GM18868 (cell line): ENCODE results near the gene ARHGAP9.
"Not testable (repeated sequence)": the region's sequence is repeated elsewhere in the genome, so short reads cannot be mapped to it uniquely, and the experiment has no call there.

Source experiments
- ATAC-seq: cut with Tn5 transposase; IDR thresholded peaks from one replicate; pipeline ENCODE4 v1.9.1; 2021; ENCODE audit warnings: mild to moderate bottlenecking, moderate library complexity; ENCODE audit not compliant: unreplicated experiment

Gene ARHGAP9

DNA sequence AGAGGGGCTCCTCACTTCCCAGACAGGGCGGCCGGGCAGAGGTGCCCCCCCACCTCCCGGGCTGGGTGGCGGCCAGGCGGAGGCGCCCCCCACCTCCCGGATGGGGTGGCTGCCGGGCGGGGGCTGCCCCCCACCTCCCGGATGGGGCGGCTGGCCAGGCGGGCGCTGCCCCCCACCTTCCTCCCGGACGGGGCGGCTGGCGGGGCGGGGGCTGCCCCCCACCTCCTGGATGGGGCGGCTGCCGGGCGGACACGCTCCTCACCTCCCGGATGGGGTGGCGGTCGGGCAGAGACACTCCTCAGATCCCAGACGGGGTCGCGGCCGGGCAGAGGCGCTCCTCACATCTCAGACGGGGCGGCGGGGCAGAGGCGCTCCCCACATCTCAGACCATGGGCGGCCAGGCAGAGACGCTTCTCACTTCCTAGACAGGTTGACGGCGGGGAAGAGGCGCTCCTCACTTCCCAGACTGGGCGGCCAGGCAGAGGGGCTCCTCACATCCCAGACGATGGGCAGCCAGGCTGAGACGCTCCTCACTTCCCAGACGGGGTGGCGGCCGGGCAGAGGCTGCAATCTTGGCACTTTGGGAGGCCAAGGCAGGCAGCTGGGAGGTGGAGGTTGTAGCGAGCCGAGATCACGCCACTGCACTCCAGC is 15.5 kb upstream of the ARHGAP9 start:
- ATAC-seq: not testable (repeated sequence)

DNA sequence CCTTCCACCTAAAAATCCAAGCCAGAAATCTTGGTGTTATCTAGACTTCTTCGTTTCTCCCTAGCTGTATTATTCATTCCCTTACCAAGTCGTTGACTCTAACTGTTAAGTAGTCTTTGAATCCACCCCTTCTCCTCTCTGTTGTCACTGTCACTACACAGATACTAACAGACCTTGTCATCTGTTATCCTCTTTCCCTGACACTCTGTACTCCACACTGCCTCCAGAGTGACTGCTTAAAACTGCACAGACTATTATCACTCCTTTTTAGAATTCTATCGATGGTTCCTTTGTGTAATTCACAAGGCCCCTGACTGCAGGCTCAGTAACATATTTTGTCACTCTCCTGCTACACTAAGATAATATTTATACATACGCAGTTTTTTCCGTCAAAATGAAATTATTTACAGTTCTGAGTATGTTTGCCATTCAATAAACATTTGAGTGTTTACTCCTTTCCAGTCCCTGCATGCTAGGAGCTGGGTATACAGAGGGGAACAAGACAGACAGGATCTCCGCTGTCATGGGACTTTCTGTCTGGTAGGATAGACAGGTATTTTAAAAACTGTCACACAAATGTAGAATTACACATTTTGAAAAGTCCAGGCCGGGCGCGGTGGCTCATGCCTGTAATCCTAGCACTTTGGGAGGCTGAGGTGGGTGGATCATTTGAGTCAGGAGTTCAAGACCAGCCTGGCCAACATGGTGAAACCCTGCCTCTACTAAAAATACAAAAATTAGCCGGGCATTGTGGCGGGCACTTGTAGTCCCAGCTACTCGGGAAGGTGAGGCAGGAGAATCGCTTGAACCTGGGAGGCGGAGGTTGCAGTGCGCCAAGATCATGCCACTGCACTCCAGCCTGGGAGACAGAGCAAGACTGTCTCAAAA is 12.0 kb upstream of the ARHGAP9 start:
- no peak for ATAC-seq

DNA sequence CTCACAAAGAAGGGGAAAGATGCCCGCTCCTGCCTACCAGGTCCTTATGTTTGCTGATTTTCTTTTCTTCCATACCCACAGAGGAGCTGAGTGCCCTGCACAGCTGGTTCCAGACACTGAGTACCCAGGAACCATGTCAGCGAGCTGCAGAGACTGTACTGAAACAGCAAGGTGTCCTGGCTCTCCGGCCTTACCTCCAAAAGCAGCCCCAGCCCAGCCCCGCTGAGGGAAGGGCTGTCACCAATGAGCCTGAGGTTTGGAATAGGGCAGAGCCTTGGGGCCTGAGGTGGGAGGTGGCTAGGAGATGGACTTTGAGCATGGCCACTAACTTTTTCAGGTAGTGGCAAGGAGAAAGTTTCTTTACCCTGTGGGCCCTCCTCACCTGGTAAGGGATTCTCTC is 10.5 kb upstream of the ARHGAP9 start:
- no peak for ATAC-seq

DNA sequence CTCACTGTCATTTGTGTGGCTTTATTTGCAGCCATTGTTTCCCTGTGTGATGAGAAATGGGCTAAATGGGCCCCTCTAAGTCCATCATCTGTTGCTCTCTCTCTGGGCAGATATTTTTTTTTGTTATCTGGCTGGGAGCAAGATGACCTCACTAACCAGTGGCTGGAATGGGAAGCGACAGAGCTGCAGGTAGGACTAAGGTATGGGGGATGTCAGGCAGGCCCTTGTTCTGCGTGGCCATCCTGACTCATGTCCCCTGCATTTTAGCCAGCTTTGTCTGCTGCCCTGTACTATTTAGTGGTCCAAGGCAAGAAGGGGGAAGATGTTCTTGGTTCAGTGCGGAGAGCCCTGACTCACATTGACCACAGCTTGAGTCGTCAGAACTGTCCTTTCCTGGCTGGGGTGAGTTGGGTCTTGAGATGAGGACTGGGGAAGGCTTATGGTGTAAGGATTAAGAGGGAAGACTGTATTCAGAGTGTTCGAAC is 9.5 kb upstream of the ARHGAP9 start:
- no peak for ATAC-seq

DNA sequence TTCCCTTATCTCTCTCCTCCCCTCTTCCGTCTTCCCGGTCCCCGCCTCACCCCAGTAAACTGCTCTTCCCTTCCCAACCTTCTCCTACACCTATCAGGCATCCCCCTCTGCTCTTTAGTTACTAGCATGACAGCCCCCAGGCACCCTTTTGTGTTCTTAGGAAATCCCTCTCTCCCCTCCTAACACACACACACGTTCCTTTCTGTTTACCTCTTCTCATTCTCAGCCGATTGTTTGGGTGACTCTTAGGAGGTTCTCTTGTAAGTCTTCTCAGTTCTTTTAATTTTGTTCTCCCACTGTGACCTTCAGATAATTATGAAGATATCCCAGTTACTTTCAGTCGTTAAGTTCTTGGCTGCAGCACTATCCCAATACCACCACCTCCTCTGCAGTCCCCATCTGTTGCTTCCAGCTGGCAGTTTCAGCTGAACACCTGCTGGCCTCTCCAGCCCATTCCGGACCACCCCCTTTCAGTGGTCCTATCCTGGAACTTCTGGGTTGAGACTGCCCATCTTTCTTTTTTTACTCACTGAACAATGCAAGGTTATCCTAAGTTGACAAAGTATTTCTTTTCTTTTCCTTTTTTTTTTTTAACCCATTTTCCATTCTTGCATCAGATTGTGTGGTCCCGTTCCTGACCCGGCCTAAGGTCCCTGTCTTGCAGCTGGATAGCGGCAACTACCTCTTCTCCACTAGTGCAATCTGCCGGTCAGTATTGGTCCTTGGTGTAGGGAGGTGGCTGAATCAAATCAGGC is 8.9 kb upstream of the ARHGAP9 start:
- no peak for ATAC-seq

DNA sequence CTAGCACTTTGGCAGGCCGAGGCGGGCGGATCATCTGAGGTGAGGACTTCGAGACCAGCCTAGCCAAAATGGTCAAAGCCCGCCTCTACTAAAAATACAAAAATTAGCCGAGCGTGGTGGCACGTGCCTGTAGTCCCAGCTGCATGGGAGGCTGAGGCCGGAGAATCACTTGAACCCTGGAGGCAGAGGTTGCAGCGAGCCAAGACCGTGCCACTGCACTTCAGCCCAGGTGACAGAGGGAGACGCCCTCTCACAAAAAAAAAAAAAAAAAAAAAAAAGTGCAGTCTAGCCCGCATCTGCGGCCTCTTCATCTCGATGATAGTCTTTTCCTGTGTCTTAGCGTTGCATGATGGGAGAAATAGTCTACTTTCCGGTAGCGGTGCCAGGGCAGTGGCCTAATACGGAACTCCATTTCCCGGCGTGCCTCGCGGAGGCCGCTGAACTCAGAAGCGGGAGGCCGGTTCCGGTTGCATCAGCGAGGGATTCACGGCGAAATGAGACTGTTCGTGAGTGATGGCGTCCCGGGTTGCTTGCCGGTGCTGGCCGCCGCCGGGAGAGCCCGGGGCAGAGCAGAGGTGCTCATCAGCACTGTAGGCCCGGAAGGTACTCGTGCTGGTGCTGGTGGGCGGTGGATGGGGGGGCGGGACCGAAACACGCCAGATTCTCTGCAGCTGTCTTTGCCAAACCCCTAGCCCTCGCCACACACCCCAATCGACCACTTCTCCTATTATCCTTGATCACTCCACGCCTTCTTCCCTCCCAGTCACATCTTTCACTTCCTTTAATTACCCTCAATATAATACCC is 8.1 kb upstream of the ARHGAP9 start, which contains the start of gene MARS1:
TSS of gene MARS1 (plus strand) at position 472 of the 805 bp plus-strand sequence. CDS start at position 495, 23 bp downstream.
- ATAC-seq: peak; percentile 99

DNA sequence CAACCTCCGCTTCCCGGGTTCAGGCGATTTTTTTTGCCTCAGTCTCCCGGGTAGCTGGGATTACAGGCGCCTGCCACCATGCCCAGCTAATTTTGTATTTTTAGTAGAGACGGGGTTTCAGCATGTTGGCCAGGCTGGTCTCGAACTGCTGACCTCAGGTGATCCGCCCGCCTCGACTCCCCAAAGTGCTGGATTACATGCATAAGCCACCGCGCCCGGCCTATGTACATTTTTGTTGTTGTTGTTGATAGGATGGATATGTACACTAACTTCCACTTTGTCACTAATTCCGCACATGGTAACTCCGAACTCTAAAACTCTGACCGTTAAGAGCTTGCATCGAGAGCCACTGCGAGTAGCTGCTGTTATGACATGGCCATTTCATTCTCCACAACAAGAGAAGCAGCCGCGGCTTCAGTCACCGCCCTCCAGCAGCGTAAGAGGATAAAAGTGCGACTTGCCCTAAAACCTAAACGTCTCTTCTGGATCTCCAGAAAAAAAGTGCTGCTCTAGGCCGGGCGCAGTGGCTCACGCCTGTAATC is 7.5 kb upstream of the ARHGAP9 start:
- no peak for ATAC-seq

DNA sequence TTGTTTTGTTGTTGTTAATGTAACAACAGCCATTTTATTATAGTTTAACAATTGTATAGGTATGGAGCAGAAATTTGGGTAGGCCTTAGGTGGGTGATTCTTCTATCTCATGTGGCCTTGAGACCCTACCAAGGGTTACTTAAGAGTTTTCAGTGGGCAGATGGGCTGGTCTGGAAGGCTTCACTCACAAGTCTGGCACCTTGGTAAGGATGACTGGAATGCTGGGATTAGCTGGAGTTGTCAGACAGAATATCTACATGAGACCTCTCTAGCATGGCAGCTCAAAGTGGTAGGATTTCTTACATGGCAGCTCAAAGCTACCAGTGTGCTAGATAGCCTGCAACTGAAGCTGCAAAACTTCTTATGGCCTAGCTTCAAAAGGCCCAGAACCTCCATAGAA is 6.0 kb upstream of the ARHGAP9 start:
- no peak for ATAC-seq

DNA sequence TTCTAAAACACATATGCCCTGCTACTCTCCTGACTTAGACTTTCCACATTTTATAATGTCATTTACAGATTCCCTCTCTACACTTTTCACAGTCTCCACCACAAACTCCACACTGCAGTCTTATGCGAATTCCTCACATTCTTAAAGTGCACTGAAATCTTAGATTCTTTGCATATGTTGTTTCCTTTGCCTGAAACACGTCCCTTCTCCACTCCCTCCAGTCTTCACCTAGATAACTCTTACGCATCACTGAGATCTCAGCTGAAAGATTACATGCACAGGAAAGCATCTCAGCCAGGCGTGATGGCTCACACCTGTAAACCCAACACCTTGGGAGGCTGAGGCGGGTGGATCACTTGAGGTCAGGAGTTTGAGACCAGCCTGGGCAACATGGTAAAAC is 3.8 kb upstream of the ARHGAP9 start:
- ATAC-seq: no peak

DNA sequence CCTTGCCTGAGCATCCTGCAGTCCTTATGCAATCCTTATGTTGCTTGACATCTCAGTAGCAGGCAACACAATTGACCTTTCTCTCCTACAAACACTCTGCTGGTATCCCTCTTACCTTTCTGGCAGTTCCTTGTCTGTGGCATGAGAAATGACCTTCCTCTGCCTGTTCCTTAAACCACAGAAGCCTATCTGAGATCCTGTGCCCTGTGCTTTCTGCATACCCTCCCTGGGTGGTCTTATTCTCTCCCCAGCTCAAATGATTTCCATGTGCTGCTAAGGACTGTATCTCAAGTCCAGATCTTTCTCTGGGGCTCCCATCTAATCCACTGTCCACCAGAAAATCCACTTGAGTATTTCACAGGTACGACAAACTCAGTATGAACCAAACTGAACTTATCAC is 2.0 kb upstream of the ARHGAP9 start:
- ATAC-seq: no peak

DNA sequence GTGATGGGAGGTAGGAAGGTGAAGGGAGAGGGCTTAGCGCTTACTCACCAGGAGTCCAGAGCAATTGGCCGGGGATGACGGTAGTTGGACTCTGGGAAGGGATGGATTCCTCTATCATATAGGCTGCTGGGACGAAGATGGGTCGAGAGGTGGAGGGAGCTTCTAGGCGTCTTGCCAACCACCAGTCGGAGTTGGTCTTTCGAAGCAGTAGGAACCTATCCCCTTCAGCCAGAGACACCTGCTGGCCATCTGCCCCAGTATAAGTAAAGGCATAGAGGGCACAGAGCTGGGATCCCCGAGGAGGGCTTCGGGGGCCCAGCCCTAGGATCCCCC is 657 bp downstream of the ARHGAP9 start:
- ATAC-seq: no peak

DNA sequence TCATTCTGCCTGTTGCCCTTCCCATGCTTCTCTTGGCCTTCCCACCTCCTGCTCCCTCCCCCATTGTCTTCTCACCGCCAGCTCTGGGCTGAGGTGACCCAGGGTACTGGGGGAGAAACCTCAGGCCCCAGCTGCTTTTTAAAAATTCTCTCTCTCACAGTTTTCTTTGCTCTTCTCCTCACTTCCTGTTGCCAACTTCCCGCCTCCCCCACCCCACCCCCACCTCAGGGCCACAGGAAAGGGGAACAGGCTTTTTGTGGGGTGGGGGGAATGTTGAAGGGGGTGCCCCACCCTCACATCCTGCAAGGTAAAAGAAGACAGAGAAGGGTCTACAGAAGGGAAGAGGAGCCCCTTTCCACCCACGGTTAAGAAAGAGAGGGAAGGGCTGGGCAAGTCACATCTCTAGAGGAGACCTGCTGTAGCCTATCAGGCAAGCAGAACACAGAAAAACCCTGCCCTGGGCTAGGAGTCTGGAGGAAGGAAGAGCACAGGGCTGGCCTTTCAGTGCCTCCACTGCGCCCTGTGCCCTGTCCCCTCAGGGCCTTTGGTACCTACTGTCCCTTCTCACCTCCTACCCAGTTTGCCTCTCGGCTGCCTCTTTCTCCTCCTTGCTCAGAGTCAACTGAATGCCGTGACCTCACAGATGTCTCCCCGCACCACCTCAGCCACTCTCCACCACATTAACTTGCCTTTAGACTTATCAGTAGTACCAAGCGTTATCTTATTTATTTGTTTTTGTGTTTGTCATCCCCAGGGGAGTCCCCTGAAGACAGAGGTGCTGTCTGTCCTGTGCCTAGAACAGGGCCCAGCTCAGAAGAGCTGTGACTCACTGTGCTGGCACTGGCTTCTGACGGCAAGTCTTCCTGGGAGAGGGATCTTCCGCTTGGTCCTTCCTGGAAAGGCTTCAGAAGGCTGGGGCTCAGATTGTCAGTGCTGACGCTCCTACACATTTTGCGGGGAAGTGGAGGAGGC is 1.7 kb downstream of the ARHGAP9 start:
- peak; percentile 33 for ATAC-seq

DNA sequence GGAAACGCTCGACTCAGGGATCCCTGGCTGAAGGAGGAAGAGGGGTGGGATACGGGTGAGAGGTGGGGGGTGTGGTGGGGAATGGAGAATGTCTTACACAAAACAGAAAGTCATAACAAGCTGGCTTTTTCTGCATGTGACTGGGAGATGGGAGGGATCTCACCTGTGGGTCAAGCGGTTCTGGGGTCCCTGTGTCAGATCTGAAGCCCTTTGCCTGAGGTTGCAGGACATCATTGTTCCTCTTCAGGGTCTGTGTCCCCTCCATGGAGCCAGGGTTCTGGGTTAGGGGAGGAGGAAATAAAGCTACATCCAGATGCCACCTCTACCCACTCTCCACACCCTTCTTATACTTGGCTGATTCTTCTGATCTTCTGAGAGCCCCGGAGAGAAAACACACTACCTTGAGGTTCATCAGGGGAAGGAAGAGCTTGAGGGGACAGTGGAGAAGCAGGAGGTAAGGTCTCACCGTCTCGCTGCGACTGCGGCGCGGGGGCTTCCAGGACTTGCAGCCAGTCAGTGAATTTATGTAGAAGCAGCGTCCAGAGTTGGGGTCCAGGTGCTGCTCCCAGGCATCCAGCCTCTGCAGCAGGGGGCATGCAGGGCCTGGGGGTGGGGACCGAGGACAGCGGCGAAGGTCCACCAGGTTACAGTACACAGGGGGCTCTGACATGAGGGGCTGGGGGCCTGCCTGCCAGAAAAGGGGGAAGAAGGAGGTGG is 2.5 kb downstream of the ARHGAP9 start:
- ATAC-seq: no peak

DNA sequence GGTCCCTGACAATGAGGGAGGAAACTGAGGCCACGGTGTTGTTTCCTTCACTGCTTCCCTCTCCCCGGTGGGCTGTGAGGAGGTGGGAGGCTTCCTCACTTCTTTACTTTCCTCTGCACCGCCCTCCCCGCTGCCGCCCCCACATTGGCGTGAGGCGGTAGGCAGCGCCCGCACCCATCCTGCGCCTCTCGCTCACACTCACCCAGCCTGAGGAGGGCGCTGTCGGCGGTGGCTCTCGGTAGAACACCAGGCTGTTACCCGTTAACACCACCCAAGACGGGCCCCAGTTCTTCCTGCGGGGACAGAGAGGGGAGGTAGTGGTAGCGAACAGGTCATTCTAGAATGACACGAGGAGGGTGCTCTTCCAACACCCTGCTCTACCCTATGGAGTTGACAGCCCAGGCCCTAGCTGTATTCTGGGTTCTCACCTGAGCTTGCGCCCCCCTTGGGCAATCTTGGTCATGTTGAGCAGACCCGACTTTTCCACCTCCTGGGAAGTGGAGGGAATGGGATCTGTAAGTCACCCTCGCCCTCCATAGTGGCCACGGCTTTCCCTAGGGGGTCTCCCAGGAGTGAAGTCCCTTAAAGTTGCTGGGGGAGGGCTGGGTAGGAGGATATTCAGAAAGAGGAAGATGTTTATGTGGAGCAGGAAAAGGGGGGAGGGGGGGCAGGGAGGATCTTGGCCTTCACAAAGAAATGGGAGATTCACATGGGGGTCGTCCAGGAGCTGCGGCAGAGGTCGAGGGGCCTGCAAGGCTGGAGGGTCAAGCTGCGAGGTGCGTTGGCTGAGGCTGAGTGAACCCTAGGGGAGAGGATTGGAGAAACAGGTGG is 3.3 kb downstream of the ARHGAP9 start:
- ATAC-seq: peak; percentile 54

DNA sequence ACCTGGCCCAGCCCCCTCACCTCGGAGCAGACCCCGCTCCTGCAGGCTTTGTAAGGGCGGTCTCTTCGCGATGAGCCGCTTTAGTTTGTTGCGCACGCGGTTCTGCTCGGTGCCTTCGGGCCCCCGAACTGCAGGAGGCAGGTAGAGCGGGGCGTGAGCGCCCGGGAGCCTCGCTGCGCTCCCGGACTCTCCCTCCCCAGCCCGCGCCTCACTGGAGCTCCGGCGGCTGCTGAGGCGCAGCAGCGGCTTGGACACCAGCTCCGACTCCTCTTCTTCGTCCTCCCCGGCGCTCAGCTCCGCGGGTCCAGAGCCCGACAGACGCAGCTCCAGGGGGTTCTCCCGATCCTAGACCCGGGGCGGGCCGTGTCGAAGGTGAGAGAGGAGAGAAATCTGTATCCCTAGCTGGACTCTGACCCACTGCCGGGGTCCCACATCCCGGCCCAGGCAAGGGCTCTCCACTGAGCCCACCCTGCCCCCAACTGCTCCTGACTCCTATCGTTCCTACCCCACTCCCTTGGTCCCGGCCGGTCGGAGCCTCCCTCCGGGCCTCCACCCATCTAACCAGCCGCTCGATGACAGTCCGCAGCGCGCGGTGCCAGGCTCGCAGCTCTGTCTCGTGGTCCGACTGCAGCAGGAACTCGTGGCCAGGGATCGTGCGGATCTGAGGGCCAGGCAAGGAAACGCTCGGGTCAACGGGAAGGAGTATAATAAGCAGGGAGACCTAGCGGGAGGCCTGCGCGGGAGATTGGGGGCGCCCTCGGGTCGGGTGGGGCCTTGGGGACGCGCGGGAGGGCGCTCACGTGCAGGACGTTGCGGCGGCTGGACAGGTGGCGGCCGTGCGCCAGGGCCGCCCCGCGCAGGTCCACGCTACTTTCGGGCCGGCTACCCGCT is 4.2 kb downstream of the ARHGAP9 start:
- no peak for ATAC-seq

DNA sequence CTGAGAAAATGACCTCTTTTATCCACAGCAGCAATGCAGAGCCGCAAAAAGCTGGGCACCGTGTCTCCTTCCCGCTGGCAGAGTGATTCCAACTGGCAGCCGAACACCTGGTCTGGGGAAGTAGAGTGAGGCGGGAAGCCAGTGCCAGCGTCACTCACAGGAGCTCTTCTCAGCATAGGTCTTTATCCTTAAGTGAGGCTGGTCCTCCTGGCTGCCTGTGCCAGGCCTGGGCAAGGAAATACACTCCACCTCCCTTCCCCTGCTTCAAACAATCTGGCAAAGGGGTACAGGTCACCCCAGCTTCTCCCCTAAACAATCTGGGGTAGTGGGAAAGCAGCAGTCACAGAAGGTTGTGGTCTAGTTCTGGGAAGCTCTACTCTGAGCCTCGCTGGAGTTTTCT is 4.8 kb downstream of the ARHGAP9 start:
- ATAC-seq: no peak

DNA sequence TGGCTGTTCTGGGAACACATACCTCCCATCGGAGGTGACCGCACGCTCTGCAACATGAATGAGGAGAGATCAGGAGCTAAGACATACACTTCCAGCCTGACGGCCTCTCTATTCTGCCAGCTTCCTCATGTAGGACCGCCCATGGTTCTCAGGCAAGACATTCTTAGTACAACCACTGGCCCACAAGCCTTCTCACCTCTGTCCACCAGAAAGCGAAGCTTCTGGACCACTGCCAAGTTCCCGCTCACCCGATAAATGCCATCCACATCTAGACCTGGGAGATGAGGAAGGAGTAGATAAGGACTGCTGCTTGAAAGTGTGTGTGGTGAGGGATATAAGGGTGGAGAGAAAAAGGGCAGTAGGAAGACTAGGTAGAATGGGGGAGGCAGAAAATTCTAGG is 5.2 kb downstream of the ARHGAP9 start:
- no peak for ATAC-seq
